GM19035 (cell line): ENCODE results near the gene PTPRE.

Experiments used
- ATAC-seq: cut with Tn5 transposase; IDR thresholded peaks from one replicate; pipeline ENCODE4 v1.9.1; 2021; ENCODE audit not compliant: unreplicated experiment

The PTPRE gene

GRCh38 chr10:127907411-127908105, 655 bp downstream of the PTPRE start:
- no peak for ATAC-seq

DNA sequence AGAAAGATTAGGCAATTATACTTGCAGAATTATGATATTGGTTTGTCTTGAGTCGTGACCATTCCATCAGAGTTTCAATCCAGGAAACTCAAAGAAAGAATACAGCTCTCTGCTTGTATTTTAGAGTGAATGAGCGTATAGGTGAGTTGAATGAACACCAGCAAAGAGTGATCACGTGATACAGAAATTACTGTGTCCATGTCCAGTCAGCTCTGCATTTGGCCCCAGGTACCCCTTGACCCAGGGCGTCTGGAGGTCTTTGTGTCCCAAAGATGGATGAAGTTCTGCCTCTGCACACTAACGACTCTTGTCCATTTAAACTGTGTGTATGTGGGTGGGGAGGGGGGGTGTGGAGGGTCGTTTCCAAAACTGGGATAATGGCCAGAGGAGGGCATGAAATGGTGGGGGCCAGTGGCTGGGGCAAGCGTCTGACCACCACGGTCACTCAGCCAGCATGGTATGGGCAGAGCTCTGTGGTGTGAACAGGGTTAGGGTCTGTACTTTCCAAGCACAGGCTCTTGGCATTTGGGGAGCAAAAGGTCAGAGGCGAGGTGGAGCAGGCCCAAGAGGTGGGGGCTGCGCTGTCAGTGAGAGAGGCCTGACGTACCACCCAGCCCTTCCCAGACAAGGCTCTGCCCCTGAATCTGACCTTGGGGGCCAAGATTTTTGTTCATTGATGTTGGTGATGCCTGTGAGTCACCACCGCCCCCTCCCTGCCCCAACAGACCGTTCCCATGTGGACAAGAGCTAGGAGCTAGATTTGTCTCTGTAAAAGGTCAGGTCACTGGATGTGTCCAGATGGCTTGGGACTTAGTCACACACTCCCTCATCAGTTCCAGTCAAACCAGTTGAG, 1.4 kb downstream of the PTPRE start:
- ATAC-seq, result no peak

GRCh38 chr10:127908959-127909267, 2.0 kb downstream of the PTPRE start:
- no peak for ATAC-seq

- no peak for ATAC-seq
Observed at GRCh38 chr10:127909716-127910463, 3.0 kb downstream of the PTPRE start.

DNA sequence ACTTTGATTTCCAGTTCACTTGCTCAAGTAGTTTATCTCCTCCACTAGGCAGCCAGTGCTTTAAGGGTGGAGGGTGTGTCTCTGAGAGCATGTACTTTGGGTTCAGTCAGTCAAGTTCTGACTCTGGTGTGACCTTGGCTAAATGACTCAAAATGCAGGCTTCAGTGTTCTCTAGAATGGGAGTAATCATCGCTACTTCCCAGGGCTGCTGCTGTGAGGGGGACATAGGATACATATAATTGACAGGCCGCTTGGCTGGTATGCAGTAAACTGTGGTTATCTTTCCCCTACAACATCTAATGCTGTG, 3.5 kb downstream of the PTPRE start:
- no peak for ATAC-seq

- no peak for ATAC-seq
Observed at GRCh38 chr10:127911218-127911866, 4.4 kb downstream of the PTPRE start.

DNA sequence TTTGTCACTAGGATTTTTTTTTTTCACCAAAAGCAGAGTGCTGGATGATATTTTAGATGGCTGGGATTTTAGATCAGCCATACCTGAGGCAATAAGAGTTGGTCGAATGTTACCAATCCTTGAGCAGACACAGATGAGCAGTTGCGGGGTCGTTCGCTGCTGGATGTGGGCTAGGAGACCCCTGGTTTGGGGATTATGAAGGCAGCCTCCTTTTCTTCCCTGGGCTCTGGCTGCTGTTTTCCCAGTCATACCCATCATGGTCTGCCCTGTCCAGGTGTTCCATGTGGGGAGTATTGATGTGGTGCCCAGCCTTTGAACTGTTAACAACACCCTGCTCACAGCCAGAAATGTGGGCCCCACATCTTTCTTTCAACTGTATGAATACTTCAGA, 5.0 kb downstream of the PTPRE start:
- no peak for ATAC-seq

DNA sequence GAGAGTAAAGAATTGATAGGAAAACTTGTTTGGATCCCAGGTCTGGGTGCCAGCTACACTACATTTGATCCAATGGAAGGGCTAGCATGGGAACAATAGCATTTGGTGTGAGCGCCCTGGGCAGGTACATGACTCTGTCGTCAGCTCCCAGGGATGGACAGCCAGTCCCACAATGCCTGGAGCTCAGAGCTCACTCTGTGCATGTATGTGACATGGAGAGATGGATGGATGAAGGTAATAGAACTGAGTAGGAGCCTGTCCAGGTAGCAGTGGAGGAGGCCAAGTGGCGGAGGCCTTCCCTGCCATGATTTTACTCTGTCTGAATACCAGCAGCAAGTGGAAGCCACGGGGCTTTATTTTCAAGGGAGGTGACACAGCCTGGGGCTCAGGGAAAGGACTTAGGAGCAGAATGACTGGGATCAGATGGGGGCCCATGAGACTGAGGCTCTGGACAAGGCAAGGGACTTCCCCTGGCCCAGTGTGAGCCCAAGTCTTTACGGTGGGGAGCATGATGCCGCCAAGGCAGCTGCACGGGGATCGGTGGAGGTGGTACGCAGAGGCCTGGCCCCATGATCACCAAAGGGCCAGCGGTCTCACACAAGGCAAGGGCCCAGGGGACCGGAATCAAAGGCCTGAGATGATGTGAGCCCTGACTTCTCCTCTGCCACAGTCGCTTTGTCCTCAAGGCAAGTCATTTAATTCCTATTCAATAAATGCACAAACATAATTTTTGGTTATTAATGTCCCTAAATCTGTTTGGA, 5.9 kb downstream of the PTPRE start:
- ATAC-seq, result no peak

DNA sequence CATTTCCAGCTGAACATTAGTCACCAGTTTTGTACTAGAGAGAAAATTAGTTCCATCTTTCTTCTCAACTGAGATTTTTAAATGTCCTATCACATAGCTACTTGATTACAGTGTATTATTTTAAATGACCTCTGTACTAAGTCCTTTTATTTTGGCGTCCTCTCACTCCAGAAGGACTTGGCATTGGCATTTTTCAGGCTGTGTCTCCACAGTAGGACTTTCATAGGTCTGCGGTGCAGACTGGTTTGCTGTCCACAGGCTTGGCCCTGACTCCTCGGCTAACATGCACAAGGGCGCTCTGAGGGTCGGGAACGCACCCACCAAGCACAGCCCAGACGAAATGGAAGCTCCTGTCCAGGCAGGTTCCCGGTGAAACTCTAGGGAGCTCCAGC, 6.5 kb downstream of the PTPRE start:
- no peak for ATAC-seq

DNA sequence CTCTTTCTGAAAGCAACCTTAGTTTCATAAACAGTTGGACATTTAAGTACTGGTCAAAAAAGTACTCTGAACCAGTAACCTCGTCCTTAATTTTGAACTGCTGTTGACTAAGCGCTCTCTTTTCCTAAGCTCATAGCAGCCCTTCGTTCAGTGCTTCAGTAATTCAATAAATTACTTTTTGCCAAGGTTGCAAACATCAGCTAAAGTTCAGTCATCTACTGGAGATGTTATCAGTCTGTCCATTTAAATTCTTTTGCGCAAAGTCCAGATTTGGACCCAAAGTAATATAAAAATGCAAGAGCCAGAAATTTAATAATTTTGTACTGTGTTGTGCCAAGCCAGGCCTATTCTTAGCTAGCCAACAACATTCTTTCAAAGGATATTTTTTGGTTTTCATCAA, 8.4 kb downstream of the PTPRE start:
- ATAC-seq, result no peak

GRCh38 chr10:127916826-127917225, 9.9 kb downstream of the PTPRE start:
- ATAC-seq, result no peak

GRCh38 chr10:127918572-127918971, 11.7 kb downstream of the PTPRE start:
- ATAC-seq, result no peak

DNA sequence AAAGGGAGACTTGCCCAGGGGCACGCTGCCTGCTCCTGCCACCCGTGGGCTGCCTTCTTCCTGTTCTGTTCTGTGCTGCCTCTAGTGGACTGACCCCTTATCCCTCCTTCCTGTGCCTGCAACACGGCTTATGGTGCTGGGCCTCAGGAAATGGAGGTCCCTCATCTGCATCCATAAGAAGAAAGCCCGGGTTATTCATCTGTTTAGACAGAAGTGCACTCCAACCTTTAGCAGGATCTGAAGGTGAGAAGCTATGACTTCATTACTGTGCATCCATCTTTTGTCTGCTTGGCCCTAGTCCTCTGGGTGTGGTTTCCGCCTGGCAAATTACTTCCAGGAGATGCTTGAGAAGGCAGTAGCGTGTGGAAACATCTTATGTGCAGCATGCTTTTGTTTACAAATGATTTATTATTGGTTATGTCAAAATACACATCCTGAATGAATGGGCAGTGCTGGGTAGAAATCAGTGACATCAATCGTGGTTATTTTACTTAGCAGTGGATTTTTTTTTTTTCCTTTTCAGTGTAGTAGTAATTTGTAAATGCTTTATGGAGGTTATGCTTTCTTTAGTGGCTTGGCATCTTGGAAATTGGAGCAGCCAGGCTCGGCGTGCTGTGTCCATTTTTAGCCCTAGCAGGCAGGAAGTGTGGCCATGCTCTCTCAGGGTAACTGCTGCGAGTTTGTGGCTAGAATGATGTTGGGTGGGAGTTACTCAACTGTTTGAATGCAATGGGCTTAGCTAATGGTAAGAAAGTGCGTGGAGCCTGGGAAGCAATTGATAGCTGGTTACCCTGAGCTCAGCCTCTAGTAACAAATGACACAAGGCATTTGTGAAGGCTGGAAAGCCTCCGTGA, 12.7 kb downstream of the PTPRE start:
- no peak for ATAC-seq

DNA sequence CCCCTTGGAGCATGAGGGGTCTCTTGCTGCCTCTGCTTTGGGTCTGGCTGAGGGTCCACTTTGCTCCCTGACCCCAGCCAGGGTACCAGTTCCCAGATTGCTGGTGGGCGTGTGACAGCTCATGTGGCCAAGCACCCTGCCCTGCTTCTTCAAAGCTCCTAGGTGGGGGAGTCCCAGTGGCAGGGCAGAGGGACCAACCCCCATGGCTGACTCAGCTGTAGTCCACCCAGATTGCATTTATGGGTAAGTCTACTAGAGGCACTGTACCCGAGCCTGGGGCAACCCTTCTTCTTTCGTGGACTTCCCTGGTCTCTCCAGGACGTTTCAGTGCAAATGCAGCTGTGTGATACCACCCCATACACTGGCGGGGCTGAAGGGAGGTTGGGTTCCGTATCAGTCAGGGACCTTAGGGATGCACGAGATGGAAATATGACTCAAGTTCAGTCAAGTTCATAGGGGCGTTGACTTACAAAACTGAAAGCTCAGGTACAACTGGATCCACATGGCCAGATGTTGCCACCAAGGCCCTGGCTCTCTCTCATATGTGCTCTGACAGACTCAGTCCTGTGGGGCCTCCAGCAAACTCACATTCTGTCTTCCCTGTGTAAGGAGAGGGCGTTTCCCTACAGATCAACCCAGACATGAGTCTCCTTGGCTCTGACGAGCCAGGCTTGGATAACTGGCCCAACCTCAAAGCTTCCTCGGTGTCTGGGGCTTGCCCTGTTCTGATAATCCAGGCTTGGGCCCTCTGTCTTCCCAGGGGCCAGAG, 13.6 kb downstream of the PTPRE start:
- ATAC-seq, result no peak

DNA sequence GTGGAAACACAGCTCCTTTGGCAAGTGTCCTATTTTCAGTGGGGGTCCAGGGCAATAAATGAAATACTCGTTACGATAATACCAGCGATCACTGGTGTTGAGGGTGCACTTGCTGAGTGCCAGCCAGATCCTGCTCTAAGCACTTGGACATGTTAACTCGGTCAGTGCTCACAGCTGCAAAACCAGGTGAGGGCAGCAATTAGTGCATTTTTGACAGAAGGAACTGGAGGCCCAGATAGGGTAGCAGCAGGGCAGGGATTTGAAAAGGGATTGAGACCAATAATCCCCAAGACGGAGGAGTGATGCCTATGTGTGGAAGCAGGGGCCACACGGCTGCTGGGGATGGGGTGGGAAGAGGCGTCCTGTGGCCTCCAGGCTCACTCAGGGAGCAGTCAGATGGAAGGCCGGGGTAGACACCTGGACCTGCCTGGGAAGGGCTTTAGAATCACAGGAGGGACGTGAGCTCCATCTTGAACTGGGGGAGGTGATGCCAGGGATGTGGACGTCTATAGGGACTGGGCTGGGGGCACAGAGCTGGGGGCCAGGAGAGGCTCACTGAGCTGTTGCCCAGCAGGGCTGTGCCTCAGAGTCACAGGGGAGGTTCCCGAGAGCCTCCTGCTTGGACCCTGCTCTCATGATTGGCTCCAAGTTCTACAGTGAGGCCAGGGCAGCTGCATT, 14.3 kb downstream of the PTPRE start:
- no peak for ATAC-seq

DNA sequence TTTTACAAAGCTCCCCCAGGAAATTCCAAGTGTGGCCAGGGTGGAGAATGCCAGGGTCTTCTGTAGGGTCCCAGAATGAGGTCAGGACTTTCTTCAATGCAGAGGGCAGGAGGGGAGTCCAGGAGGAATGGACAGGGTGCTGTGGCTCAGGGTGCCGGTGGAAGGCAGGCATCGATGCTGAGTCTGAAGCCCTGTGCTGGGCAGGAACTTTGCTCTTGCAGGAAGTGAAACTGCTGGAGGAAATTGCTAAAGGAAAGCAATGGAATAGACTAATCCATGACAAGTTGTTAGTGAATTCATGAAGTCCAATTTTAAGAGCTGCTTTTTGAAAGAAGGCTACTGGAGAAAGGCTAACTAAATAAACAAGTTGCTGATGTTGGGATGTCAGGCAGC, 14.8 kb downstream of the PTPRE start:
- no peak for ATAC-seq

DNA sequence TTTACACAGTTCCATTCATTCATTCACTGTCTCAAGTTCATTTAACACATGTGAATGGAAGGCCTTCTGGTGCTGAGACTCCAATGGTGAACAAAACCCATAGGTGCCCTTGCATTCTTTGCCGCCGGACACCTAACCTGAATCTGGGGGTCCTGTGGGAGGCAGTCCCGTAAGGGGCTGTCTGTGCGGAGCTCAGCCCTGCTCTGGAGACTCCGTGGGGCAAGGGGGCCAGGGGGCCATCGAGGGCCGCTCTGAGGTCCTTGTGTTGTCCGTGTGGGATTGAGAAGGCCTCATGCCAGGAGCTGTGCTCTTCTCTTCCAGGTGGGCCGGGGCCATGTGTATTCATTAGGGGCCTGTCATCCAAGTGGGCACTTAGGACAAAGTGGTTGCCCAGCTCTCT, 15.3 kb downstream of the PTPRE start:
- ATAC-seq, result no peak

- no peak for ATAC-seq
Observed at GRCh38 chr10:127922675-127923366, 15.9 kb downstream of the PTPRE start.
